Adrenal gland (tissue), 5 donors: ENCODE measurements around the gene DNAH17.

Experiments used
- CTCF ChIP-seq, 6 experiments: fragments of 450-650 bp in 4 of 6; fragments of 200-600 bp in 2 of 6; sonication (generic) in 1 of 6; IDR thresholded peaks; 1 replicate in 5 of 6; 2 replicates in 1 of 6; pipeline versions ENCODE4 v1.5.1 to v1.8.0; 2016 to 2021; ENCODE audit warnings: antibody characterized with exemption in 6 of 6, mild to moderate bottlenecking in 2 of 6, moderate library complexity in 1 of 6
- POLR2A ChIP-seq, 2 donors: fragments of 450-650 bp; IDR thresholded peaks; one replicate each; pipeline ENCODE4 v1.6.1; 2017; ENCODE audit warnings: antibody characterized with exemption in 2 of 2, mild to moderate bottlenecking in 2 of 2, moderate library complexity in 1 of 2
- donor health status: DM: no; HTN: no; CAD: no.

GRCh38 chr17:78422267-78422605 lies 155.0 kb downstream of the DNAH17 start:
- TF ChIP-seq CTCF (IDR thresholded peaks at IDR 0.05) (peak in 1 of 6 experiments; percentile 10), POLR2A (IDR thresholded peaks at IDR 0.05) (no peak)
